ENCODE measurements around the gene PCYOX1L.
"Not testable (repeated sequence)": the region's sequence is repeated elsewhere in the genome, so short reads cannot be mapped to it uniquely, and the experiment has no call there.

DNA sequence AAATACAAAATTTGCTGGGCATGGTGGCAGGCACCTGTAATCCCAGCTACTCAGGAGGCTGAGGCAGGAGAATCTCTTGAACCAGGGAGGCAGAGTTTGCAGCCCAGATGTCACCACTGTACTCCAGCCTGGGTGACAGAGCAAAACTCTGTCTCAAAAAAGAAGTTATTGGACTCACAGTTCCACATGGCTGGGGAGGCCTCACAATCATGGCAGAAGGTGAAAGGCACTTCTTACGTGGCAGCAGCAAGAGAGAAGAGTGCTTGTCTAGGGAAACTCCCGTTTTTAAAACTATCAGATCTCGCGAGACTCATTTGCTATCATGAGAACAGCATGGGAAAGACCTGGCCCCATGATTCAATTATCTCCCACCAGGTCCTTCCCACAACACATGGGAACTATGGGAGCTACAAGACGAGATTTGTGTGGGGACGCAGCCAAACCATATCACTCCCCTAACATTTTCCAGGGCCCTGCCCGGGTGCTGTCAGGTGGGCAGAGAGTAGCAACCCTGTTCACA is 41.0 kb downstream of the PCYOX1L start:
- TF ChIP-seq, protein P1, sequence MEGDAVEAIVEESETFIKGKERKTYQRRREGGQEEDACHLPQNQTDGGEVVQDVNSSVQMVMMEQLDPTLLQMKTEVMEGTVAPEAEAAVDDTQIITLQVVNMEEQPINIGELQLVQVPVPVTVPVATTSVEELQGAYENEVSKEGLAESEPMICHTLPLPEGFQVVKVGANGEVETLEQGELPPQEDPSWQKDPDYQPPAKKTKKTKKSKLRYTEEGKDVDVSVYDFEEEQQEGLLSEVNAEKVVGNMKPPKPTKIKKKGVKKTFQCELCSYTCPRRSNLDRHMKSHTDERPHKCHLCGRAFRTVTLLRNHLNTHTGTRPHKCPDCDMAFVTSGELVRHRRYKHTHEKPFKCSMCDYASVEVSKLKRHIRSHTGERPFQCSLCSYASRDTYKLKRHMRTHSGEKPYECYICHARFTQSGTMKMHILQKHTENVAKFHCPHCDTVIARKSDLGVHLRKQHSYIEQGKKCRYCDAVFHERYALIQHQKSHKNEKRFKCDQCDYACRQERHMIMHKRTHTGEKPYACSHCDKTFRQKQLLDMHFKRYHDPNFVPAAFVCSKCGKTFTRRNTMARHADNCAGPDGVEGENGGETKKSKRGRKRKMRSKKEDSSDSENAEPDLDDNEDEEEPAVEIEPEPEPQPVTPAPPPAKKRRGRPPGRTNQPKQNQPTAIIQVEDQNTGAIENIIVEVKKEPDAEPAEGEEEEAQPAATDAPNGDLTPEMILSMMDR (IDR thresholded peaks at IDR 0.05; ENCODE audit: low read length), result not testable (repeated sequence)
- TF ChIP-seq EZH2 (IDR thresholded peaks at IDR 0.05; ENCODE audit: borderline replicate concordance, low read length), result not testable (repeated sequence)

Data from OCI-LY1 (cell line).